Measurements from ENCODE around the gene DNAI2.

Gene DNAI2

DNA sequence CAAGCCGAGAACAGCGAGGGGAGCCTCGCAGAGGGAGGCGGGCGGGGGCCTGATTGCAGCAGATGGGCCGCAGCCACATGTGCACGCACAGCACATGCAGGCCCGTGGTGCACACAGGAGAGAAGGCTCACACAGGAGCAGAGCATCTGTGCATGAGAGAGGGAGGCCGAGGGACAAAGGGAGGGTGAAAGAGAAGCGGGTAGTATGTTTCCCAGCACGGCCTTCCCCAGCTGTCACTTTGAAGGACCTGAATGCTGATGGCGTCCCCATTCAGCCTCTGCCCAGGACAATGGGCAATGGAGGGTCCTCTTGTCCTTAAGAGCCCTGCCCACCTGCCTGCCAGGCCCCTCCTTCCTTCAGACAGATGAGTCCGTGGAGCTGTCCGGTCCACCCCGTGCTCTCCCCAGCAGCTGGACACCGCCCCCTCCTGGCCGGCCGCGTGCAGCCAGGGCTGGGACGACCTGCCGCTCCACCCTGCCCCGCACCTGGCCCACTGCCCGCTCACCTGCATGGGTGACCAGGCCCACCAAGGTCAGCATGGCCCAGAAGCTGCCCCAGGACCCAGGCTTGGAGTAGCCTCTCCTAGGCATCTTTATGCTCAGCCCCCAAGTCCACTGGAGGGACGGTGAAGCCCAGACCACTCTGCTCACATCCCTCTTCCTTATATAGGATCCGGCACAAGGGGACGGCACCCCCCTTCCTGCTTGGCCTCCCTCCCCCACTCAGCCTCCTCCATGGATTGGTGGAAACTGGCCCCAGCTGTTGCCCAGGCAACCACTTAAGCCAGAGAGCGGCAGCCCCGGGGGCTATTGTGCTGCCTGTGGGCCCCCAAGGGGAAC lies 87.4 kb downstream of the DNAI2 start, which contains the start of gene BTBD17:
BTBD17 (minus strand) TSS at position 639 of the 839 bp plus-strand sequence; CDS start at position 590, 49 bp downstream.
- Histone ChIP-seq H3K27ac (ENCODE audit: extremely low read depth, low read depth, low read length) (no peak within 1 kb of the TSS), H3K9me3 (ENCODE audit: control insufficient read depth, insufficient read depth, low read depth, low read length) (no peaks in the 10 kb centered on the region), H3K36me3 (ENCODE audit: control insufficient read depth in 2 of 2, insufficient read depth in 1 of 2, low read length in 2 of 2) (no peaks in the 10 kb centered on the region), H3K4me3 (ENCODE audit: low read depth, low read length) (no peak within 1 kb of the TSS), H3K4me1 (ENCODE audit: control insufficient read depth, insufficient read depth, low read length) (no peaks in the 10 kb centered on the region)
- no peak for TF ChIP-seq ZNF311 (tag by site-specific recombination; IDR thresholded peaks at IDR 0.05; ENCODE audit: borderline replicate concordance)
- TF ChIP-seq ZNF132 (tag by site-specific recombination; IDR thresholded peaks at IDR 0.05; ENCODE audit: borderline replicate concordance), result no peak
- no peak for TF ChIP-seq ZNF121 (tag by site-specific recombination; IDR thresholded peaks at IDR 0.05)
- TF ChIP-seq, protein P1, sequence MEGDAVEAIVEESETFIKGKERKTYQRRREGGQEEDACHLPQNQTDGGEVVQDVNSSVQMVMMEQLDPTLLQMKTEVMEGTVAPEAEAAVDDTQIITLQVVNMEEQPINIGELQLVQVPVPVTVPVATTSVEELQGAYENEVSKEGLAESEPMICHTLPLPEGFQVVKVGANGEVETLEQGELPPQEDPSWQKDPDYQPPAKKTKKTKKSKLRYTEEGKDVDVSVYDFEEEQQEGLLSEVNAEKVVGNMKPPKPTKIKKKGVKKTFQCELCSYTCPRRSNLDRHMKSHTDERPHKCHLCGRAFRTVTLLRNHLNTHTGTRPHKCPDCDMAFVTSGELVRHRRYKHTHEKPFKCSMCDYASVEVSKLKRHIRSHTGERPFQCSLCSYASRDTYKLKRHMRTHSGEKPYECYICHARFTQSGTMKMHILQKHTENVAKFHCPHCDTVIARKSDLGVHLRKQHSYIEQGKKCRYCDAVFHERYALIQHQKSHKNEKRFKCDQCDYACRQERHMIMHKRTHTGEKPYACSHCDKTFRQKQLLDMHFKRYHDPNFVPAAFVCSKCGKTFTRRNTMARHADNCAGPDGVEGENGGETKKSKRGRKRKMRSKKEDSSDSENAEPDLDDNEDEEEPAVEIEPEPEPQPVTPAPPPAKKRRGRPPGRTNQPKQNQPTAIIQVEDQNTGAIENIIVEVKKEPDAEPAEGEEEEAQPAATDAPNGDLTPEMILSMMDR (tag by site-specific recombination; IDR thresholded peaks at IDR 0.05), result peak; percentile 79
- TF ChIP-seq, protein P2, sequence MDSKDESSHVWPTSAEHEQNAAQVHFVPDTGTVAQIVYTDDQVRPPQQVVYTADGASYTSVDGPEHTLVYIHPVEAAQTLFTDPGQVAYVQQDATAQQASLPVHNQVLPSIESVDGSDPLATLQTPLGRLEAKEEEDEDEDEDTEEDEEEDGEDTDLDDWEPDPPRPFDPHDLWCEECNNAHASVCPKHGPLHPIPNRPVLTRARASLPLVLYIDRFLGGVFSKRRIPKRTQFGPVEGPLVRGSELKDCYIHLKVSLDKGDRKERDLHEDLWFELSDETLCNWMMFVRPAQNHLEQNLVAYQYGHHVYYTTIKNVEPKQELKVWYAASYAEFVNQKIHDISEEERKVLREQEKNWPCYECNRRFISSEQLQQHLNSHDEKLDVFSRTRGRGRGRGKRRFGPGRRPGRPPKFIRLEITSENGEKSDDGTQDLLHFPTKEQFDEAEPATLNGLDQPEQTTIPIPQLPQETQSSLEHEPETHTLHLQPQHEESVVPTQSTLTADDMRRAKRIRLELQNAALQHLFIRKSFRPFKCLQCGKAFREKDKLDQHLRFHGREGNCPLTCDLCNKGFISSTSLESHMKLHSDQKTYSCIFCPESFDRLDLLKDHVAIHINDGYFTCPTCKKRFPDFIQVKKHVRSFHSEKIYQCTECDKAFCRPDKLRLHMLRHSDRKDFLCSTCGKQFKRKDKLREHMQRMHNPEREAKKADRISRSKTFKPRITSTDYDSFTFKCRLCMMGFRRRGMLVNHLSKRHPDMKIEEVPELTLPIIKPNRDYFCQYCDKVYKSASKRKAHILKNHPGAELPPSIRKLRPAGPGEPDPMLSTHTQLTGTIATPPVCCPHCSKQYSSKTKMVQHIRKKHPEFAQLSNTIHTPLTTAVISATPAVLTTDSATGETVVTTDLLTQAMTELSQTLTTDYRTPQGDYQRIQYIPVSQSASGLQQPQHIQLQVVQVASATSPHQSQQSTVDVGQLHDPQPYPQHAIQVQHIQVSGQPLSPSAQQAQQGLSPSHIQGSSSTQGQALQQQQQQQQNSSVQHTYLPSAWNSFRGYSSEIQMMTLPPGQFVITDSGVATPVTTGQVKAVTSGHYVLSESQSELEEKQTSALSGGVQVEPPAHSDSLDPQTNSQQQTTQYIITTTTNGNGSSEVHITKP (tag by site-specific recombination; IDR thresholded peaks at IDR 0.05), result peak; percentile 29; the same call in 1 of the 2 replicates
- TF ChIP-seq ZNF654 (tag by site-specific recombination; IDR thresholded peaks at IDR 0.05; ENCODE audit: low read depth), result peak; percentile 36
- no peak for TF ChIP-seq ZNF670 (tag by site-specific recombination; IDR thresholded peaks at IDR 0.05; ENCODE audit: low read depth)
- TF ChIP-seq, protein P3, sequence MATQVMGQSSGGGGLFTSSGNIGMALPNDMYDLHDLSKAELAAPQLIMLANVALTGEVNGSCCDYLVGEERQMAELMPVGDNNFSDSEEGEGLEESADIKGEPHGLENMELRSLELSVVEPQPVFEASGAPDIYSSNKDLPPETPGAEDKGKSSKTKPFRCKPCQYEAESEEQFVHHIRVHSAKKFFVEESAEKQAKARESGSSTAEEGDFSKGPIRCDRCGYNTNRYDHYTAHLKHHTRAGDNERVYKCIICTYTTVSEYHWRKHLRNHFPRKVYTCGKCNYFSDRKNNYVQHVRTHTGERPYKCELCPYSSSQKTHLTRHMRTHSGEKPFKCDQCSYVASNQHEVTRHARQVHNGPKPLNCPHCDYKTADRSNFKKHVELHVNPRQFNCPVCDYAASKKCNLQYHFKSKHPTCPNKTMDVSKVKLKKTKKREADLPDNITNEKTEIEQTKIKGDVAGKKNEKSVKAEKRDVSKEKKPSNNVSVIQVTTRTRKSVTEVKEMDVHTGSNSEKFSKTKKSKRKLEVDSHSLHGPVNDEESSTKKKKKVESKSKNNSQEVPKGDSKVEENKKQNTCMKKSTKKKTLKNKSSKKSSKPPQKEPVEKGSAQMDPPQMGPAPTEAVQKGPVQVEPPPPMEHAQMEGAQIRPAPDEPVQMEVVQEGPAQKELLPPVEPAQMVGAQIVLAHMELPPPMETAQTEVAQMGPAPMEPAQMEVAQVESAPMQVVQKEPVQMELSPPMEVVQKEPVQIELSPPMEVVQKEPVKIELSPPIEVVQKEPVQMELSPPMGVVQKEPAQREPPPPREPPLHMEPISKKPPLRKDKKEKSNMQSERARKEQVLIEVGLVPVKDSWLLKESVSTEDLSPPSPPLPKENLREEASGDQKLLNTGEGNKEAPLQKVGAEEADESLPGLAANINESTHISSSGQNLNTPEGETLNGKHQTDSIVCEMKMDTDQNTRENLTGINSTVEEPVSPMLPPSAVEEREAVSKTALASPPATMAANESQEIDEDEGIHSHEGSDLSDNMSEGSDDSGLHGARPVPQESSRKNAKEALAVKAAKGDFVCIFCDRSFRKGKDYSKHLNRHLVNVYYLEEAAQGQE (tag by site-specific recombination; IDR thresholded peaks at IDR 0.05), result 0 out of 2 replicates have a peak, but pooled peaks have one; percentile 19
- CTCF ChIA-PET, result interaction anchor here (0.5 to 7.0 kb wide), 20 partner anchors 8 to 205 kb away, joined by 3 to 104 read pairs (median 4); no protein-coding TSS in a partner anchor
- POLR2A ChIA-PET, result interaction anchor here (1.0 kb wide), 2 partner anchors 91 to 158 kb away, joined by 3 to 5 read pairs; partner anchors contain the start of gene RPL38

GRCh38 chr17:74362069-74362405 lies 88.0 kb downstream of the DNAI2 start:
- CTCF ChIA-PET, result interaction anchor here (1.1 to 7.0 kb wide), 11 partner anchors 10 to 163 kb away, joined by 3 to 104 read pairs (median 7); no protein-coding TSS in a partner anchor
- Histone ChIP-seq H3K27ac (ENCODE audit: extremely low read depth, low read depth, low read length) (no peak overlapping the region), H3K36me3 (ENCODE audit: control insufficient read depth in 2 of 2, insufficient read depth in 1 of 2, low read length in 2 of 2) (no peaks in the 10 kb centered on the region), H3K4me1 (ENCODE audit: control insufficient read depth, insufficient read depth, low read length) (no peaks in the 10 kb centered on the region), H3K4me3 (ENCODE audit: low read depth, low read length) (no peak overlapping the region), H3K9me3 (ENCODE audit: control insufficient read depth, insufficient read depth, low read depth, low read length) (no peaks in the 10 kb centered on the region)
- POLR2A ChIA-PET, result interaction anchor here (1.0 to 1.4 kb wide), 3 partner anchors 17 to 159 kb away, joined by 3 to 5 read pairs (median 5); partner anchors contain the start of gene RPL38
- TF ChIP-seq ZNF768 (tag by site-specific recombination; IDR thresholded peaks at IDR 0.05) (no peak), ZSCAN23 (tag by site-specific recombination; IDR thresholded peaks at IDR 0.05) (no peak), ZNF138 (tag by site-specific recombination; IDR thresholded peaks at IDR 0.05; ENCODE audit: borderline replicate concordance) (no peak), ZNF266 (tag by site-specific recombination; IDR thresholded peaks at IDR 0.05; ENCODE audit: low read depth) (no peak), ZBTB48 (tag by site-specific recombination; IDR thresholded peaks at IDR 0.05) (no peak), BCL11A (tag by site-specific recombination; IDR thresholded peaks at IDR 0.05; ENCODE audit: low read depth) (no peak), ZBTB17 (tag by site-specific recombination; IDR thresholded peaks at IDR 0.05) (no peak), ZNF132 (tag by site-specific recombination; IDR thresholded peaks at IDR 0.05; ENCODE audit: borderline replicate concordance) (no peak), ZNF148 (tag by site-specific recombination; IDR thresholded peaks at IDR 0.05; ENCODE audit: borderline replicate concordance) (no peak), ZXDB (tag by site-specific recombination; IDR thresholded peaks at IDR 0.05) (no peak), ZNF426 (tag by site-specific recombination; IDR thresholded peaks at IDR 0.05) (no peak)
- TF ChIP-seq, protein P4, sequence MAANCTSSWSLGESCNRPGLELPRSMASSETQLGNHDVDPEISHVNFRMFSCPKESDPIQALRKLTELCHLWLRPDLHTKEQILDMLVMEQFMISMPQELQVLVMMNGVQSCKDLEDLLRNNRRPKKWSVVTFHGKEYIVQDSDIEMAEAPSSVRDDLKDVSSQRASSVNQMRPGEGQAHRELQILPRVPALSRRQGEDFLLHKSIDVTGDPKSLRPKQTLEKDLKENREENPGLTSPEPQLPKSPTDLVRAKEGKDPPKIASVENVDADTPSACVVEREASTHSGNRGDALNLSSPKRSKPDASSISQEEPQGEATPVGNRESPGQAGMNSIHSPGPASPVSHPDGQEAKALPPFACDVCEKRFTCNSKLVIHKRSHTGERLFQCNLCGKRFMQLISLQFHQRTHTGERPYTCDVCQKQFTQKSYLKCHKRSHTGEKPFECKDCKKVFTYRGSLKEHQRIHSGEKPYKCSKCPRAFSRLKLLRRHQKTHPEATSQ (tag by site-specific recombination; IDR thresholded peaks at IDR 0.05), result no peak
